Measurements from ENCODE around the gene PRPF39. TPM values are rescaled to one million over a fixed set of nuclear protein-coding genes. Genes with fewer than 3 reads are reported as not detected.

The PRPF39 gene
- total RNA-seq, 1 donor from 2014 or later = 47.8 TPM

DNA sequence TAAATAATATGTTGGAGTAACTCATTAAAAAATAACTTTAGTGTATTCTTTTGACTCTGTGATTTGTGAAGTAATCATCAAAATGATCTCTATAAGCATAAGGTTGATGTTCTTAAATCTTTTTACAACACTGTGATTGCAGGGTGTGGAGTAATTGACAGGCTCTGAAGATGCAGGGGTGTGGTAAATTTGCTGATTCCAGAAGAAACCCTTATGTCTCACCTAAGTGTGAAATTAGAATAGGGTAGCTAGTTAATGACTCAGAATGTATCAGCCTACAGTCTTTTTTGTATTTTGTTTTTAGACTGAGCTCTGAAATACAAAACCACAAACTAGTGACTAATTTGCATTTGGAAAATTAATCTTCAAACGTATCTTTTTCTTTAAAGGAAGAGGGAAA, 5.9 kb downstream of the PRPF39 start:
- TF ChIP-seq, protein P1, sequence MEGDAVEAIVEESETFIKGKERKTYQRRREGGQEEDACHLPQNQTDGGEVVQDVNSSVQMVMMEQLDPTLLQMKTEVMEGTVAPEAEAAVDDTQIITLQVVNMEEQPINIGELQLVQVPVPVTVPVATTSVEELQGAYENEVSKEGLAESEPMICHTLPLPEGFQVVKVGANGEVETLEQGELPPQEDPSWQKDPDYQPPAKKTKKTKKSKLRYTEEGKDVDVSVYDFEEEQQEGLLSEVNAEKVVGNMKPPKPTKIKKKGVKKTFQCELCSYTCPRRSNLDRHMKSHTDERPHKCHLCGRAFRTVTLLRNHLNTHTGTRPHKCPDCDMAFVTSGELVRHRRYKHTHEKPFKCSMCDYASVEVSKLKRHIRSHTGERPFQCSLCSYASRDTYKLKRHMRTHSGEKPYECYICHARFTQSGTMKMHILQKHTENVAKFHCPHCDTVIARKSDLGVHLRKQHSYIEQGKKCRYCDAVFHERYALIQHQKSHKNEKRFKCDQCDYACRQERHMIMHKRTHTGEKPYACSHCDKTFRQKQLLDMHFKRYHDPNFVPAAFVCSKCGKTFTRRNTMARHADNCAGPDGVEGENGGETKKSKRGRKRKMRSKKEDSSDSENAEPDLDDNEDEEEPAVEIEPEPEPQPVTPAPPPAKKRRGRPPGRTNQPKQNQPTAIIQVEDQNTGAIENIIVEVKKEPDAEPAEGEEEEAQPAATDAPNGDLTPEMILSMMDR (IDR thresholded peaks at IDR 0.05; ENCODE audit: unreplicated experiment) = no peak
- Mint-ChIP-seq H3K36me3 (ENCODE audit: low read depth, unreplicated experiment) (no peaks in the 10 kb centered on the region), H3K9me3 (ENCODE audit: unreplicated experiment) (no peaks in the 10 kb centered on the region), H3K27me3 (ENCODE audit: unreplicated experiment) (no peaks in the 10 kb centered on the region), H3K4me3 (ENCODE audit: unreplicated experiment) (no peak overlapping the region), H3K27ac (ENCODE audit: unreplicated experiment) (no peak overlapping the region), H3K4me1 (ENCODE audit: unreplicated experiment) (peaks cover 11% of the 10 kb centered on the region)
- DNase-seq (ENCODE audit: low spot score) = no peak

DNA sequence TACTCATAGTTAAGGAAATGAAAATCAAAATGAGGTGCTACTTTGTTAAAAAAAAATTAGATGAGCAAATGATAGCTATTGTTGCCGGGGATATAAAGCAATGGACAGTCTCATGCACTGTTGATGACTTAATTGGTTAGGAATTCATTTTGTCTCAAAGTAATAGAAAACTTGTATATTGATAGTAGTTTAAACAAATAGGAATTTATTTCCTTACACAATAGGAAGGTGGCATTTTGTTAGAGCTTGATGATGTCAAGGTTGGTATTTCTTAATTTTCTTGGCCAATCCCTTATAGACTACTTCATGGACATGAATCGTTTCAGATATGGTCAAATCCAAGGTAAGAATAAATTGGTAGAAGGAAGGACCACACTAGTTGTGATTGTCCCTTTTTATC, 7.8 kb downstream of the PRPF39 start:
- no peak overlapping the region for H3K27ac Mint-ChIP-seq (ENCODE audit: unreplicated experiment)
- H3K4me3 Mint-ChIP-seq (ENCODE audit: unreplicated experiment) = no peak overlapping the region
- peaks cover 4% of the 10 kb centered on the region for H3K36me3 Mint-ChIP-seq (ENCODE audit: low read depth, unreplicated experiment)
- DNase-seq (ENCODE audit: low spot score) = no peak
- H3K9me3 Mint-ChIP-seq (ENCODE audit: unreplicated experiment) = no peaks in the 10 kb centered on the region
- H3K4me1 Mint-ChIP-seq (ENCODE audit: unreplicated experiment) = peaks cover 2% of the 10 kb centered on the region
- TF ChIP-seq, protein P1 (IDR thresholded peaks at IDR 0.05; ENCODE audit: unreplicated experiment) = no peak
- H3K27me3 Mint-ChIP-seq (ENCODE audit: unreplicated experiment) = no peaks in the 10 kb centered on the region

GRCh38 chr14:45094275-45094674, 10.4 kb downstream of the PRPF39 start:
- Mint-ChIP-seq H3K4me3 (ENCODE audit: unreplicated experiment) (no peak overlapping the region), H3K27me3 (ENCODE audit: unreplicated experiment) (no peaks in the 10 kb centered on the region), H3K4me1 (ENCODE audit: unreplicated experiment) (no peaks in the 10 kb centered on the region), H3K9me3 (ENCODE audit: unreplicated experiment) (no peaks in the 10 kb centered on the region), H3K27ac (ENCODE audit: unreplicated experiment) (no peak overlapping the region), H3K36me3 (ENCODE audit: low read depth, unreplicated experiment) (peaks cover 10% of the 10 kb centered on the region)
- TF ChIP-seq, protein P1 (IDR thresholded peaks at IDR 0.05; ENCODE audit: unreplicated experiment) = no peak
- no peak for DNase-seq (ENCODE audit: low spot score)

- Mint-ChIP-seq H3K4me3 (ENCODE audit: unreplicated experiment) (no peak overlapping the region), H3K27me3 (ENCODE audit: unreplicated experiment) (no peaks in the 10 kb centered on the region), H3K9me3 (ENCODE audit: unreplicated experiment) (no peaks in the 10 kb centered on the region), H3K36me3 (ENCODE audit: low read depth, unreplicated experiment) (peaks cover 10% of the 10 kb centered on the region), H3K27ac (ENCODE audit: unreplicated experiment) (no peak overlapping the region), H3K4me1 (ENCODE audit: unreplicated experiment) (no peaks in the 10 kb centered on the region)
- TF ChIP-seq, protein P1 (IDR thresholded peaks at IDR 0.05; ENCODE audit: unreplicated experiment) = no peak
- no peak for DNase-seq (ENCODE audit: low spot score)
Observed at GRCh38 chr14:45095143-45095542, 11.2 kb downstream of the PRPF39 start.

GRCh38 chr14:45096218-45096617, 12.3 kb downstream of the PRPF39 start:
- peaks cover 12% of the 10 kb centered on the region for H3K36me3 Mint-ChIP-seq (ENCODE audit: low read depth, unreplicated experiment)
- no peaks in the 10 kb centered on the region for H3K4me1 Mint-ChIP-seq (ENCODE audit: unreplicated experiment)
- H3K27me3 Mint-ChIP-seq (ENCODE audit: unreplicated experiment) = no peaks in the 10 kb centered on the region
- H3K27ac Mint-ChIP-seq (ENCODE audit: unreplicated experiment) = no peak overlapping the region
- DNase-seq (ENCODE audit: low spot score) = no peak
- TF ChIP-seq, protein P1 (IDR thresholded peaks at IDR 0.05; ENCODE audit: unreplicated experiment) = no peak
- no peak overlapping the region for H3K4me3 Mint-ChIP-seq (ENCODE audit: unreplicated experiment)
- no peaks in the 10 kb centered on the region for H3K9me3 Mint-ChIP-seq (ENCODE audit: unreplicated experiment)

Data from endothelial cell (in vitro differentiated cells).